ENCODE measurements around the gene SLC39A3.

SLC39A3 gene

GRCh38 chr19:2758601-2759313 lies 18.9 kb upstream of the SLC39A3 start:
- Histone ChIP-seq H3K9ac (ENCODE audit: low read depth in 1 of 2, low read length in 2 of 2) (no peak overlapping the region), H3K4me1 (ENCODE audit: control insufficient read depth in 1 of 2, insufficient read depth in 2 of 2, low read length in 2 of 2) (no peaks in the 10 kb centered on the region), H3K27ac (ENCODE audit: low read depth, low read length) (no peak overlapping the region), H3K36me3 (ENCODE audit: control insufficient read depth in 1 of 2, insufficient read depth in 2 of 2, low read length in 2 of 2) (peaks cover 14 to 81% of the 10 kb centered on the region in 2 donors), H3K9me3 (ENCODE audit: control insufficient read depth in 1 of 2, low read length in 2 of 2) (no peaks in the 10 kb centered on the region), H3K27me3 (ENCODE audit: control insufficient read depth in 1 of 2, insufficient read depth in 2 of 2, low read length in 2 of 2) (no peaks in the 10 kb centered on the region), H3K4me3 (ENCODE audit: low read depth in 1 of 2, low read length in 2 of 2) (no peak overlapping the region)

DNA sequence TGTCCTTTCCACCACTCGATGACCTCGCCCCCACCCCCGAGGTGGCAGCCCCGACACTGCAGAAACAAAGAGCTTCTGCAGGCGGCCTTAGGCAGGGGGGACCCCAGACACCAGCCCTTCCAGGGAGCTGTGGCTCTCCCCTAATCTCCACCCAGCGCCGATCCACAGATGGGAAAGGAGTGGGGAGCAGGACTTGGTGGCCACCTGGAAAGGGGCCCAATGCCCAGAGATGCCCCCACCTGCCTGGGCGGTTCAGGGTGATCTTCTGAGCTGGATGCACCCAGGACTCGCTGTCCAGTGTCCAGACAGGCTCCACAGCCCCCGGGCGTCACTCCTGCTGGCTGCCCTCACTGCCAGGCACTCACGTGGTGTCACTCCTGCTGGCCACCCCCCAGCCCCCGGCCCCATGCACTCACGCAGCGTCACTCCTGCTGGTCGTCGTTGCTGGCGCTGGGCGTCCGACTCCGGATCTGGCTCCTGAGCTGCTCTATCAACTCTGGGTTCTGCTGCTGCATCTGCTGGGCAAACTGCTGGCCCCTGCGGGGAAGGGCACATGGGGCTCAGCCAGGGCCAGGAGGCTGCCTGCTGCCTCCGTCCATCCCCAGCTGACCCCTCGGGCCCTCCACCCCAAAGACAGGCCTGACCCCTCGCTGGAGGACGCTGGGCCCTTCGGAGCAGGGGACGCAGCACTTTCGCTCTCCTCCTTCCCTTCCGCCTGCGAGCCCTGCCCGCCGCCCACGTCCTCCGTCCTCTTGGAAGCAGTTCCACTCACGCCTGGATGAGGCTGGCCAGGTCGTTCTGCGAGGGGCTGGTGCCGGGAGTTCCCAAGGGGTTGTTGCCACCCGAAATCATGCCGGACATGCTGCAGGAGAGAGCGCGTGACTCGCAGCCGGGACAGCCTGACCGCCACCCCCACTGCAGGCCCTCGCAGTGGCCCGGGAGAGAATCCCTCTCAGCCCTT lies 17.4 kb upstream of the SLC39A3 start:
- Histone ChIP-seq H3K27ac (ENCODE audit: low read depth, low read length) (no peak overlapping the region), H3K4me3 (ENCODE audit: low read depth in 1 of 2, low read length in 2 of 2) (no peak overlapping the region), H3K36me3 (ENCODE audit: control insufficient read depth in 1 of 2, insufficient read depth in 2 of 2, low read length in 2 of 2) (peaks cover 11 to 71% of the 10 kb centered on the region in 2 donors), H3K27me3 (ENCODE audit: control insufficient read depth in 1 of 2, insufficient read depth in 2 of 2, low read length in 2 of 2) (no peaks in the 10 kb centered on the region), H3K9me3 (ENCODE audit: control insufficient read depth in 1 of 2, low read length in 2 of 2) (no peaks in the 10 kb centered on the region), H3K9ac (ENCODE audit: low read depth in 1 of 2, low read length in 2 of 2) (no peak overlapping the region), H3K4me1 (ENCODE audit: control insufficient read depth in 1 of 2, insufficient read depth in 2 of 2, low read length in 2 of 2) (no peaks in the 10 kb centered on the region)

GRCh38 chr19:2756477-2756876 lies 16.7 kb upstream of the SLC39A3 start:
- Histone ChIP-seq H3K4me1 (ENCODE audit: control insufficient read depth in 1 of 2, insufficient read depth in 2 of 2, low read length in 2 of 2) (no peaks in the 10 kb centered on the region), H3K36me3 (ENCODE audit: control insufficient read depth in 1 of 2, insufficient read depth in 2 of 2, low read length in 2 of 2) (peaks cover 11 to 65% of the 10 kb centered on the region in 2 donors), H3K27ac (ENCODE audit: low read depth, low read length) (no peak overlapping the region), H3K27me3 (ENCODE audit: control insufficient read depth in 1 of 2, insufficient read depth in 2 of 2, low read length in 2 of 2) (no peaks in the 10 kb centered on the region), H3K9ac (ENCODE audit: low read depth in 1 of 2, low read length in 2 of 2) (no peak overlapping the region), H3K4me3 (ENCODE audit: low read depth in 1 of 2, low read length in 2 of 2) (no peak overlapping the region), H3K9me3 (ENCODE audit: control insufficient read depth in 1 of 2, low read length in 2 of 2) (no peaks in the 10 kb centered on the region)

GRCh38 chr19:2755811-2756210 lies 16.0 kb upstream of the SLC39A3 start:
- Histone ChIP-seq H3K9me3 (ENCODE audit: control insufficient read depth in 1 of 2, low read length in 2 of 2) (no peaks in the 10 kb centered on the region), H3K9ac (ENCODE audit: low read depth in 1 of 2, low read length in 2 of 2) (no peak overlapping the region), H3K4me3 (ENCODE audit: low read depth in 1 of 2, low read length in 2 of 2) (no peak overlapping the region), H3K27me3 (ENCODE audit: control insufficient read depth in 1 of 2, insufficient read depth in 2 of 2, low read length in 2 of 2) (no peaks in the 10 kb centered on the region), H3K36me3 (ENCODE audit: control insufficient read depth in 1 of 2, insufficient read depth in 2 of 2, low read length in 2 of 2) (peaks cover 11 to 58% of the 10 kb centered on the region in 2 donors), H3K4me1 (ENCODE audit: control insufficient read depth in 1 of 2, insufficient read depth in 2 of 2, low read length in 2 of 2) (no peaks in the 10 kb centered on the region), H3K27ac (ENCODE audit: low read depth, low read length) (no peak overlapping the region)

DNA sequence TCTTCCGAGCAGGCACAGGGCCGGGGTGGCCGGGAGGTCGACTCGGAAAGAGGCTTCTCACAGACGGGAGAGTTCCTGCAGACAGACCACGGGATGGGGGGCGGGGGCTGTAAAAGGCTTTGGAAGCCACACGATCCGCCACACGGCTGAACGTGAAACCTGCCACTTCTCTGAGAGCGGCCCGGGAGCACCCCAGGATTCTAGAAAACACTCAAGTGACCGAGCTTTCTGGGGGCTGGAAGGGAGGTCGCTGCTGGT lies 15.6 kb upstream of the SLC39A3 start:
- H3K9ac ChIP-seq (ENCODE audit: low read depth in 1 of 2, low read length in 2 of 2), result no peak overlapping the region
- H3K27me3 ChIP-seq (ENCODE audit: control insufficient read depth in 1 of 2, insufficient read depth in 2 of 2, low read length in 2 of 2), result no peaks in the 10 kb centered on the region
- H3K9me3 ChIP-seq (ENCODE audit: control insufficient read depth in 1 of 2, low read length in 2 of 2), result no peaks in the 10 kb centered on the region
- H3K4me3 ChIP-seq (ENCODE audit: low read depth in 1 of 2, low read length in 2 of 2), result no peak overlapping the region
- H3K27ac ChIP-seq (ENCODE audit: low read depth, low read length), result no peak overlapping the region
- H3K4me1 ChIP-seq (ENCODE audit: control insufficient read depth in 1 of 2, insufficient read depth in 2 of 2, low read length in 2 of 2), result no peaks in the 10 kb centered on the region
- peaks cover 11 to 54% of the 10 kb centered on the region in 2 donors for H3K36me3 ChIP-seq (ENCODE audit: control insufficient read depth in 1 of 2, insufficient read depth in 2 of 2, low read length in 2 of 2)

DNA sequence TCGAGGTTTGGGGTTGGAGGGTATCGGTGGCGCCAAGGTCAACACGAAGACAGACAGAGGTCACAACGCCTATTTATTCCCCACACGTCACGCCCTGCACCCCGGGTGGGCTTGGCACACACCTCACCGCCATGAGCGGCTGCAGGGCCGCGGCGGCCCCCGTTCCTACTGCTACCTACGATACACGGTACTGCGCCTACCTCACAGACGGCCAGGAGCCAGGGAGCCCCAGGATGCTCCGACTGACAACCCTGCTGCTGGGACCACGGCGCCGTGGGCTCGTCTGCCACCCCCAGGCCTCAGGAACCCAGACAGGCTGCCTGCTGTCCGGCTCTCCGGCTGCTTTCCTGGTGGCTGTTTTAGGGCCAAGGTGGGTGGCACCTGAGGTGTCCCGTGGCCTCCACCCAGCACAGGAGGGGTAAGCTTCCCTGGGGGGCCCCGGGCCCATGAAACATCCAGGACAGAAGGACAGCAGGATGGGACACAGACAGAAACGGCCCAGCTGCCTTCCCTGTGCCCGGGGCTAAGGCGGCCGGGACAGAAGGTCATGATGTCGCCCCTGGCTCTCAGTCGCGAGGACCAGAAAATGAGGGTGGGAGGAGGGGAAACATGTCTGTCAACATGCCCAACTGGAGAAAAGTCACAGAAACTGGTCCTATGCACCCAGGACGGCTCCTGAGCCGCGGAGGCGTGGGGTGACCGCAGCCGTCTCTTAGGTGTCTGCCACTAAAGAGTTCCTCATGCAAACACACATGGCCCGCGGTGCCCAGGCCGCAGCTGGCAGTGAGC lies 15.0 kb upstream of the SLC39A3 start:
- Histone ChIP-seq H3K9me3 (ENCODE audit: control insufficient read depth in 1 of 2, low read length in 2 of 2) (no peaks in the 10 kb centered on the region), H3K36me3 (ENCODE audit: control insufficient read depth in 1 of 2, insufficient read depth in 2 of 2, low read length in 2 of 2) (peaks cover 11 to 54% of the 10 kb centered on the region in 2 donors), H3K4me1 (ENCODE audit: control insufficient read depth in 1 of 2, insufficient read depth in 2 of 2, low read length in 2 of 2) (no peaks in the 10 kb centered on the region), H3K27me3 (ENCODE audit: control insufficient read depth in 1 of 2, insufficient read depth in 2 of 2, low read length in 2 of 2) (no peaks in the 10 kb centered on the region), H3K27ac (ENCODE audit: low read depth, low read length) (no peak overlapping the region), H3K4me3 (ENCODE audit: low read depth in 1 of 2, low read length in 2 of 2) (no peak overlapping the region), H3K9ac (ENCODE audit: low read depth in 1 of 2, low read length in 2 of 2) (no peak overlapping the region)

DNA sequence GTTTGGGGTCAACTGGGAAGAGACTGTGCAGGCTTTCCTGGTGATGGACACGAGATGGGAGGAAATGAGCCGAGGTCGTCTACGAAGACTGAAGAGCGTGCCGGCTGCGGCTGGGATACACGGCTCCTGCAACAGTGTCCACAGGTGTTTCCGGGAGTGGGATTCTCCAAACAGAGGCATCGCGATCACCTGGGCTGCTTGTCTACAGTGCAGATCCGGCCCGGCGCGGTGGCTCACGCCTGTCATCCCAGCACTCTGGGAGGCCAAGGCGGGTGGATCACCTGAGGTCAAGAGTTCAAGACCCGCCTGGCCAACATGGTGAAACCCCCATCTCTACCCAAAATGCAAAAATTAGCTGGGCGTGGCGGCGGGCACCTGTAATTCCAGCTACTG lies 11.6 kb upstream of the SLC39A3 start:
- Histone ChIP-seq H3K36me3 (ENCODE audit: control insufficient read depth in 1 of 2, insufficient read depth in 2 of 2, low read length in 2 of 2) (peaks cover 0 to 30% of the 10 kb centered on the region in 2 donors), H3K27me3 (ENCODE audit: control insufficient read depth in 1 of 2, insufficient read depth in 2 of 2, low read length in 2 of 2) (no peaks in the 10 kb centered on the region), H3K27ac (ENCODE audit: low read depth, low read length) (no peak overlapping the region), H3K4me3 (ENCODE audit: low read depth in 1 of 2, low read length in 2 of 2) (no peak overlapping the region), H3K9me3 (ENCODE audit: control insufficient read depth in 1 of 2, low read length in 2 of 2) (no peaks in the 10 kb centered on the region), H3K9ac (ENCODE audit: low read depth in 1 of 2, low read length in 2 of 2) (no peak overlapping the region), H3K4me1 (ENCODE audit: control insufficient read depth in 1 of 2, insufficient read depth in 2 of 2, low read length in 2 of 2) (peaks cover 0 to 4% of the 10 kb centered on the region in 2 donors)

- Histone ChIP-seq H3K27ac (ENCODE audit: low read depth, low read length) (no peak overlapping the region), H3K4me3 (ENCODE audit: low read depth in 1 of 2, low read length in 2 of 2) (no peak overlapping the region), H3K9ac (ENCODE audit: low read depth in 1 of 2, low read length in 2 of 2) (no peak overlapping the region), H3K4me1 (ENCODE audit: control insufficient read depth in 1 of 2, insufficient read depth in 2 of 2, low read length in 2 of 2) (peaks cover 0 to 4% of the 10 kb centered on the region in 2 donors), H3K27me3 (ENCODE audit: control insufficient read depth in 1 of 2, insufficient read depth in 2 of 2, low read length in 2 of 2) (no peaks in the 10 kb centered on the region), H3K9me3 (ENCODE audit: control insufficient read depth in 1 of 2, low read length in 2 of 2) (no peaks in the 10 kb centered on the region), H3K36me3 (ENCODE audit: control insufficient read depth in 1 of 2, insufficient read depth in 2 of 2, low read length in 2 of 2) (peaks cover 0 to 27% of the 10 kb centered on the region in 2 donors)
These were observed 11.1 kb upstream of the SLC39A3 start for GRCh38 chr19:2750808-2751437.

DNA sequence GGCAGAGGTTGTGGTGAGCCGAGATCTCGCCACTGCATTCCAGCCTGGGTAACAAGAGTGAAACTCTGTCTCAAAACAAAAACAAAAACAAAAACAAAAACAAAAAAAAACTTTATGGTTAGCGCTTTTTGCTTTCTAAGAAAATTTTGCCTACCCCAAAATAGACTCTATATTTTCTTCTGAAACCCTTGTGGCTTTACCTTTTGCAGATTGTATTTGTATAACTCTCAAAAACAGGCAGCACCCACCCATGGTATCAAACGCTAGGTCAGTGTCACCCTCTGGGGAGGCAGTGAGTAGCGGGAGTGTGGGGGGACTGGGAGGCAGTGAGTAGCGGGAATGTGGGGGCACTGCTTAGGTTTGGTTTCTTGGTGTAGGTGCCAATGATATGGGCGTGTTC lies 7.5 kb upstream of the SLC39A3 start:
- Histone ChIP-seq H3K27me3 (ENCODE audit: control insufficient read depth in 1 of 2, insufficient read depth in 2 of 2, low read length in 2 of 2) (no peaks in the 10 kb centered on the region), H3K9ac (ENCODE audit: low read depth in 1 of 2, low read length in 2 of 2) (no peak overlapping the region), H3K9me3 (ENCODE audit: control insufficient read depth in 1 of 2, low read length in 2 of 2) (no peaks in the 10 kb centered on the region), H3K4me1 (ENCODE audit: control insufficient read depth in 1 of 2, insufficient read depth in 2 of 2, low read length in 2 of 2) (peaks cover 0 to 4% of the 10 kb centered on the region in 2 donors), H3K36me3 (ENCODE audit: control insufficient read depth in 1 of 2, insufficient read depth in 2 of 2, low read length in 2 of 2) (no peaks in the 10 kb centered on the region), H3K27ac (ENCODE audit: low read depth, low read length) (no peak overlapping the region), H3K4me3 (ENCODE audit: low read depth in 1 of 2, low read length in 2 of 2) (no peak overlapping the region)
